Activated CD8-positive, alpha-beta memory T cell treated with anti-CD3 and anti-CD28 coated beads, Interleukin-2, amount 10 ng/mL, durations not matched to agents 7 days and 5 days (primary cell): ENCODE results near the gene GRIN3A. TPM values are rescaled to one million over a fixed set of nuclear protein-coding genes. Genes with fewer than 3 reads are reported as not detected.
"Not testable (repeated sequence)": the region's sequence is repeated elsewhere in the genome, so short reads cannot be mapped to it uniquely, and the experiment has no call there.

Experiments used
- ATAC-seq: fragments of 150-1000 bp; cut with Tn5 transposase; one replicate; pipeline ENCODE4 v1.10.0; 2021; ENCODE audit warnings: moderate library complexity
- CTCF ChIA-PET: fragments of 350-600 bp; sonication (Branson Sonifier 250); formaldehyde crosslinking; loops from one replicate; lab custom pipeline; 2021; ENCODE audit warnings: antibody characterized with exemption; lab: Charles Lee
- DNase-seq: peaks from one replicate; pipeline ENCODE4 v3.0.0-alpha.2; 2020
- H3K27ac Mint-ChIP-seq: one replicate; pipeline ENCODE4 v1.8.0; 2021; ENCODE audit warnings: mild to moderate bottlenecking, mixed read lengths
- H3K27me3 Mint-ChIP-seq: one replicate; pipeline ENCODE4 v1.8.0; 2021; ENCODE audit warnings: mixed read lengths
- H3K36me3 Mint-ChIP-seq: one replicate; pipeline ENCODE4 v1.8.0; 2021; ENCODE audit warnings: mild to moderate bottlenecking, mixed read lengths
- H3K4me1 Mint-ChIP-seq: one replicate; pipeline ENCODE4 v1.8.0; 2021; ENCODE audit warnings: mixed read lengths
- H3K4me3 Mint-ChIP-seq: one replicate; pipeline ENCODE4 v1.8.0; 2021; ENCODE audit warnings: mild to moderate bottlenecking, moderate library complexity, mixed read lengths
- H3K9me3 Mint-ChIP-seq: one replicate; pipeline ENCODE4 v1.8.0; 2022; ENCODE audit warnings: low read depth, mixed read lengths
- total RNA-seq, 2 experiments: library from RNA; stranded (reverse); gene quantifications; one replicate each; pipeline ENCODE4 v1.2.3, GENCODE V29; 2021

Gene GRIN3A
- total RNA-seq, 2 experiments from 2014 or later: not detected

DNA sequence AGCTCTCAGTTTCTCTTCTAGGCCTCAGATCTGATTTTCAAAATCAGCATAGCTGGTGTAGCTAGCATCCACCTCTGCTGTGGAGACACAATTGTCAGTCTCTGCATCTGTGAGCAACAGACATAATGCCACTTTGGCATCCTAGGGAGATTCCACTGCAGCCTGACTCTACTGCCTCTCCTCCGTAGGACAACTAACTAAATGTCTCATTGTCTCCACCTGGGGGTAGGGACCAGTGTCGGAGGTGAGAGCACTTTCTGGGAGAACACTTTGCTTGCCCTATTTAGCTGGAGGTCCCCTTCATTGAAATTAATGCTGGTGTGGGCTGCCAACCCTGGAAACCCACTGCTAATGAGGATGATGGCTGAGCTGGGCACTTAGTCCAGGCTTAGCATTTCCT lies 145.1 kb downstream of the GRIN3A start:
- Mint-ChIP-seq H3K9me3 (no peaks in the 10 kb centered on the region), H3K4me1 (no peaks in the 10 kb centered on the region), H3K36me3 (no peaks in the 10 kb centered on the region), H3K27me3 (peaks cover 2% of the 10 kb centered on the region), H3K27ac (no peak overlapping the region), H3K4me3 (no peak overlapping the region)
- CTCF ChIA-PET: no interaction called here
- DNase-seq (no peak), ATAC-seq (no peak)

DNA sequence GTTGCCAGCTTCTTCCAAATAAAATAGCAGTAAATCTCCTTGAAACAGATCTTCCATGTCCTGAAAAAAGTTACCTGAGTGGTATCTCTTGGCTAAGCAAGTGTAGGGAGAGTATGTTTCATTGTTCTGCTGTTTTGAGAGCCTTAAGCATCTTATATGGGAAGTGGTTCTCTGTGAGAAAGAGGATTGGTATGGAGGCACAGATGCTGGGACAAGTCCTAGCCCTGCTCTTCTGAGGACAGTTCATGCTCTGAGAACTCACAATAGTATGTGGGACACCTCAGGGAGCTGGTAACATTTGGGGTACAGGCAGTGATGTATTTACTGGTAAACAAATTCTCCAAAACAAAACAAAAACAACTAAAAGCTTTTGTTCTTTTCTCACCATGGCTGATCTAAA lies 145.7 kb downstream of the GRIN3A start:
- ATAC-seq: no peak

DNA sequence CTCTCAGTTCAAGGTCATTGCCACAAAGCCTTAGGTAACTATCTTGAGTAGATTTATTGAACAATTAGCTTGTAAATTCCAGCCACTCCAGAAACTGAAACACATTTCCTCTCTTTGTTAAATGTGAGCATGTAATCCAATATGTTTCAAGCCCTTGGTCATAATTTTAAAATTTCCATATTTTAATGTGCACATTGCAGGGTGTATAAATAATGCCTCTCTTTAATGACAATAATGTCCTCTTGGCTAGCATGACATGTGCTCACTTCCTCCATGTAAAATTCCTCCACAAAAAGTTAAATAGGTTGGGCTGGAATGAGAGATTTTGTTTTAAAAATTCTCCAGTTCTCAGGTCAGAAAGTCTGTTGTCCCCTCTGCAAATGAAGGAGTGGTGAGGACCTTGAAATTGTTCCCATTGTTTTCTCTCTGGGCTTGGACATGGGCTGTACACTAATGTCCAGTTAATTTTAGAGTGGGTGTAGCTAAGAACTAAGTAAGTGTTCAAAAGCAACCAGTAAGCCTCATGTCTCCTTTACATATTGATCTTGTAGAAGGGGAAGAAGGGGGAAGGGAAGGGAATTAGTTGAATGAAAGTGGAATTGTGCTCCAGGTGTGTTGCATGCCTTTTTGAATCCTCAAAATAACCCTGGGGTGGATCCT lies 146.5 kb downstream of the GRIN3A start:
- Mint-ChIP-seq H3K27me3 (peaks cover 2% of the 10 kb centered on the region), H3K4me3 (no peak overlapping the region), H3K9me3 (no peaks in the 10 kb centered on the region), H3K36me3 (no peaks in the 10 kb centered on the region), H3K4me1 (peaks cover 3% of the 10 kb centered on the region), H3K27ac (no peak overlapping the region)
- no peak for ATAC-seq
- no peak for DNase-seq
- CTCF ChIA-PET: interaction anchor here (1.5 kb wide), 1 partner anchor 10 kb away, joined by 3 read pairs; no protein-coding TSS in a partner anchor

More for the DNA sequence above, 145.7 kb downstream of the GRIN3A start:
- H3K4me3 Mint-ChIP-seq: no peak overlapping the region
- no peaks in the 10 kb centered on the region for H3K4me1 Mint-ChIP-seq
- no peak overlapping the region for H3K27ac Mint-ChIP-seq
- no peaks in the 10 kb centered on the region for H3K9me3 Mint-ChIP-seq
- peaks cover 2% of the 10 kb centered on the region for H3K27me3 Mint-ChIP-seq
- H3K36me3 Mint-ChIP-seq: no peaks in the 10 kb centered on the region
- no peak for DNase-seq
- CTCF ChIA-PET: interaction anchor here (1.5 kb wide), 1 partner anchor 9 kb away, joined by 3 read pairs; no protein-coding TSS in a partner anchor

DNA sequence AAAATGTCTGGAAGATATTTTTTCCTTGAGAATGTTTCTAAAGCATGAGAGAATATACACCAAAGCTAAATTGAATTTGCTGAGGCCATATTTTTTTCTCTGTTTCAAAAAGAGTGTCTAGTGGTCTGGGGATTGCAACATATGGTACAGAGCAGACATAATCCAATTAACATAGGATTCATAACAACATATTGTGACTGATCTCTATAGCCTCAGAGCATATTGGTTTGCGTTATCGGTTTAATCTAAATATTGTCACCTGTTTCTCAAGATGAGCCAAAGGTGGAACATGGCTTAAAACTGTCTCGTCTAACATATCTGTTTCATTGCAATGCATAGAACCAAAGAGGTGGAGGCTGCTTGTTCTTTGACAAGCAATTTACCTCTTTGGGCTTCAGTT lies 147.5 kb downstream of the GRIN3A start:
- Mint-ChIP-seq H3K4me1 (peaks cover 13% of the 10 kb centered on the region), H3K27me3 (peaks cover 4% of the 10 kb centered on the region), H3K9me3 (no peaks in the 10 kb centered on the region), H3K4me3 (no peak overlapping the region), H3K27ac (no peak overlapping the region), H3K36me3 (no peaks in the 10 kb centered on the region)
- DNase-seq (no peak), ATAC-seq (no peak)
- CTCF ChIA-PET: no interaction called here

DNA sequence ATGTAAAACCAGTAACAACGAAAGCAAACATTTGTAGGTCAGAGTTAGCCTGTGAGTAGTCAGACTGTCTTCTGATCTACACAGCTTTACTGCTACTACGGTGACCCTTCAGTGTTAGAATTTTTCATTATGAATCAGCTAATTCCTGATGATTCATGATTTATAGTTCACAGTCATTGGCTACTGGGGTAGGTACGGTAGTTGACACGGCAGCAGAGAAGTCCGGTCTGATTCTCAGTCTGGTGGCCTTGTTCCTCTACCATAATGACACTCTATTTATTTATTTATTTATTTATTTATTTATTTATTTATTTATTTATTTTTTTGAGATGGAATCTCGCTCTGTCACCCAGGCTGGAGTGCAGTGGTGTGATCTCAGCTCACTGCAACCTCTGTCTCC lies 148.4 kb downstream of the GRIN3A start:
- H3K27ac Mint-ChIP-seq, H3K9me3 Mint-ChIP-seq, DNase-seq, H3K36me3 Mint-ChIP-seq, H3K4me3 Mint-ChIP-seq, H3K27me3 Mint-ChIP-seq, CTCF ChIA-PET: not testable (repeated sequence)
- ATAC-seq: peak; percentile 15
- H3K4me1 Mint-ChIP-seq: peaks cover 16% of the 10 kb centered on the region

DNA sequence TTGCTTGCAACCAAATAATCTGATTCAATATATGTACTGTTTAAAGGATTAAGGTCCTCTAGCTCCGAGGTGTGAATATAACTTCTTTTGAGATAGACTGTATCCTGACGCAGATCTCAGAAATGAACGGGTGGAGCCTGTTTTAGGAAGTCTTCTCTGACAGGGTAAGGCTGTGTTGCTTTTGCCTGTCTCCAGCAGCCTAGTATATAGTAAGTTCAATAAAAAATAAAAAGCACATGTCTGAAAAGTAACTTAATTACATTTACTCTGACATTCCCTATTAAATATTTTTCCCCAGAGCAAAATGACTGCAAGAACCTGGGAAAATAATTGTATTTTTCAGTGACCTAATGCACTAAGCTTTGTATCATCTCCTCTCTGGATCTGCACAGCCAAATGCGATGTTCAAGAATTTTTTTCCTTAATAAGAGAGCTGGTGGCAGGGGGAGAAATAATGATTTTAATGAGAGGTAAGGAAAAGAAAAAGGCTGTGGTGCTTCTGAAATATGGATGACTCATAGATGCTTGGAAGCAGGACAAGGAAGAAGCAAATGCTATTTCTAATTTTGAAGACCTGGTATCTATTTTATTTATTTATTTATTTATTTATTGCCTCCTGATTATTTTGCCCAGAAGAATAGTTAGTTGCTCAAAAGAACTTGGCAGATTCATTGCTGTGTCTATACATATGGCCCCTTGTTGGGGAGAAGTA lies 151.0 kb downstream of the GRIN3A start:
- no peaks in the 10 kb centered on the region for H3K9me3 Mint-ChIP-seq
- H3K36me3 Mint-ChIP-seq: peaks cover 3% of the 10 kb centered on the region
- no peak overlapping the region for H3K27ac Mint-ChIP-seq
- ATAC-seq (no peak), DNase-seq (no peak)
- H3K4me1 Mint-ChIP-seq: peaks cover 16% of the 10 kb centered on the region
- peaks cover 2% of the 10 kb centered on the region for H3K27me3 Mint-ChIP-seq
- no peak overlapping the region for H3K4me3 Mint-ChIP-seq
- CTCF ChIA-PET: no interaction called here

DNA sequence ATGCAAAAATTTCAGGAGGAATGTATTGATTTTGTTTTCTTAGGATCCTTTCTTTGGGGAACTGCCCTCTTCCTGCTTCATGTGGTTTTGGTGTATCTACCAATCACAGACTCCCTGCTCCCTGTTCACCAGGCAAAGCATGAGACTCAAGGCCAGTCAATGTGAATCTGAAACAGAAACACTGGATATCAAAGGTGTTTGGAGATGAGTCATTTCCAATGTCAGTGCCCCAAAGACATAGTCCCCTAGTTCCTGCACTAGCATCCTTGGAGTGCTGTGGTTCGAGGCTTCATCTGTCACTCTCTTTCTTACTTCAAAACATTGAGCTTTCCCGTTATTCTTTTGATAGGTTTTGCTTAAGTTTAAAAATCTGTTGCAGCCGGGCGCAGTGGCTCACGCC lies 151.8 kb downstream of the GRIN3A start:
- CTCF ChIA-PET: no interaction called here
- peaks cover 16% of the 10 kb centered on the region for H3K4me1 Mint-ChIP-seq
- ATAC-seq (peak; percentile 94), DNase-seq (peak; percentile 59)
- no peak overlapping the region for H3K27ac Mint-ChIP-seq
- no peak overlapping the region for H3K4me3 Mint-ChIP-seq
- peaks cover 2% of the 10 kb centered on the region for H3K27me3 Mint-ChIP-seq
- no peaks in the 10 kb centered on the region for H3K9me3 Mint-ChIP-seq
- H3K36me3 Mint-ChIP-seq: peaks cover 3% of the 10 kb centered on the region

DNA sequence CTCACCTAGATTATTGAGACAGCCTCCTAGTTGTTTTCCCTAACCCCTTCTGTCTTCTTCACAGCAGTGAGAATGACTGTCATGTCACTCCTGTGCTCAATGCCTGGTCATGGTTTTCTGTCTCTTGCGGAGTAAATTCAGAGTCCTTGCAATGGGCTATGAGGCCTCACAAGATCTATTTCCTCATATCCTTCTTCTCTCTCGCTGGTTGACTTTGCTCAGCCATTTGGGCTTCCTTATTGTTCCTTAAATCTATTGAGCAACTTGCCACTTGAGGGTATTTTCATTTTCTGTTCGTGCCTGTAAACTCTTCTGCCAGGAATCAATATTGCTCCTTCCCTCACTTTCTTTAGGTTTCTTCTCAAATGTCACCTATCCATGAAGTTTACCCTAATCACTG lies 152.7 kb downstream of the GRIN3A start:
- peaks cover 2% of the 10 kb centered on the region for H3K27me3 Mint-ChIP-seq
- DNase-seq (no peak), ATAC-seq (no peak)
- CTCF ChIA-PET: no interaction called here
- peaks cover 16% of the 10 kb centered on the region for H3K4me1 Mint-ChIP-seq
- peaks cover 3% of the 10 kb centered on the region for H3K36me3 Mint-ChIP-seq
- no peaks in the 10 kb centered on the region for H3K9me3 Mint-ChIP-seq
- H3K27ac Mint-ChIP-seq: no peak overlapping the region
- H3K4me3 Mint-ChIP-seq: no peak overlapping the region

DNA sequence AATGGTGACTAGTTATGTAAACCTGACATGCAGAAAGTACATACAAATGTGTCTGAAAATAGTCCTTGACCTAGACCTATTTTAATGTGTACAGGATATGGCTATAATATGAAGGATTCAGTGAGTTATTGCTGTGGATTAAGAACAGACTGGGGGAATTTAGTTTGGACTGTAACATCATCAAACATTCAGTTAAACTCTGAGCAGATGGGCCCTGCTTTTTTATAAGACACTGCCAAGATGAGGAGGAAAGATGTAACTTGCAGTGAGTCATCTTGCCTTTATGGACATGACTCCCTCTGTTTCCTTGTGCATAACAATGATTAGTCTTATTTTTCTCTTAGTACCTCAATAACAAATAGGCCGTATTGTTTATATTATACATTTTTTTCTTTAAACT lies 155.9 kb downstream of the GRIN3A start:
- Mint-ChIP-seq H3K27me3 (peaks cover 2% of the 10 kb centered on the region), H3K36me3 (peaks cover 3% of the 10 kb centered on the region), H3K27ac (no peak overlapping the region), H3K4me1 (peaks cover 16% of the 10 kb centered on the region), H3K4me3 (no peak overlapping the region), H3K9me3 (no peaks in the 10 kb centered on the region)
- CTCF ChIA-PET: no interaction called here
- DNase-seq (no peak), ATAC-seq (no peak)

DNA sequence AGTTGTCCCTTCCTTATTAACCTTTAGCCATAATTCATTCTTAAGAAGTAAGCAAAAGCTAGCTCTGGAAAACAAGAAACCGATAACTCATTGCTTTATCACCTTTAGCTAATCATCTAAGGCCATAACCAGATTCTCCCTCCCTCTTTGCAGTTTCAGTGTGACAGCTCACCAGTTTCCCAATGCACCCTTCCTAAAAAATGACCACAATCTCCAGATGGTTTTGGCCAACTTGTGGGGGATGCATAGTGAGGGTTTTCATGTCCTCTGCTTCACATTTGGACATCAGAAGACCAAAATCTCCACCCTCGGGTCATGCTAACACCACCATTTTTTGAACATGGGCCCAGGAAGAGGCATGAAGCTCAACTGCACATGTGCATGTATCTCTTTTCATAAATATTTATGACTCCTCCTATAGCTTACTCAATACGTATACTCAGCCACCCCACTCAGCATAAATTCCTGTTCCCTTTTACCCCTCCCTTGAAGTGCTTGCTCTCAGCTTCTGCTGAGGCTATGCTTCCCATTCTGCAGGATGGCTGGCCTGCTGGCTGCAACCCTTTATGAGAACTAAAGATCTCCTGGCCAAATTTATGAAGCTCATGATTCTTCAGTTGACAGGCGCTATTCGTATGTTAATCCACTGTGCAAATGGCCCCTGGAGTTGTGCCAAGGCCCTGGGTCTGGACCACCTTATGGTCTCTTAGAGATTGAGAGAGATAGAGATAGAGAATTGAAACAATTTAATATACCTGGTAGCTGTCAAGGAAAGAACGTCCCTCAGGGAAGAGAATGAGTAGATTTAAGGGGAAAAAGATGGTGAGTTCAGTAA lies 158.5 kb downstream of the GRIN3A start:
- H3K27ac Mint-ChIP-seq: no peak overlapping the region
- no peak overlapping the region for H3K4me3 Mint-ChIP-seq
- H3K36me3 Mint-ChIP-seq: no peaks in the 10 kb centered on the region
- H3K27me3 Mint-ChIP-seq: no peaks in the 10 kb centered on the region
- no peaks in the 10 kb centered on the region for H3K4me1 Mint-ChIP-seq
- ATAC-seq (no peak), DNase-seq (no peak)
- H3K9me3 Mint-ChIP-seq: no peaks in the 10 kb centered on the region
- CTCF ChIA-PET: no interaction called here

DNA sequence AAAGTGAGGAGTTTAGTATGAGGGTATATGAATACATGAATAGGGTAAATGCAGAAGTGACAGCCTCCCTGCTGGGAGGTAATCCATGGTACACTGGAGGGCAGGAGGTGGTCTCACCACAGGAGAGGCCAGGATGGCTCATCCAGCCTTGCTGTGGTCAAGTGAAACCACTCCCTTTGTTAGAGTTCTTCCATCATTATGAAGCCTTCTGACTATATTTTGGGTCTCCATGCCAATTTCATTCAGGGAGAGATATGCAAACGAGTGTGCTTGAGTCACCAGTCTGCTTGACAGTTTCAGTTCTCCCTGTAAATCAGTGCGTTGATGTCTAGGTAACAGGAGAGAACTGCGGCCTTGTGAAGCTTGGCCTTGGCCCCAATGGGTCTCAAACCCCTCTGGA lies 160.1 kb downstream of the GRIN3A start:
- H3K27me3 Mint-ChIP-seq: no peaks in the 10 kb centered on the region
- DNase-seq (no peak), ATAC-seq (no peak)
- peaks cover 1% of the 10 kb centered on the region for H3K36me3 Mint-ChIP-seq
- peaks cover 2% of the 10 kb centered on the region for H3K4me1 Mint-ChIP-seq
- H3K9me3 Mint-ChIP-seq: no peaks in the 10 kb centered on the region
- CTCF ChIA-PET: no interaction called here
- H3K27ac Mint-ChIP-seq: no peak overlapping the region
- no peak overlapping the region for H3K4me3 Mint-ChIP-seq

DNA sequence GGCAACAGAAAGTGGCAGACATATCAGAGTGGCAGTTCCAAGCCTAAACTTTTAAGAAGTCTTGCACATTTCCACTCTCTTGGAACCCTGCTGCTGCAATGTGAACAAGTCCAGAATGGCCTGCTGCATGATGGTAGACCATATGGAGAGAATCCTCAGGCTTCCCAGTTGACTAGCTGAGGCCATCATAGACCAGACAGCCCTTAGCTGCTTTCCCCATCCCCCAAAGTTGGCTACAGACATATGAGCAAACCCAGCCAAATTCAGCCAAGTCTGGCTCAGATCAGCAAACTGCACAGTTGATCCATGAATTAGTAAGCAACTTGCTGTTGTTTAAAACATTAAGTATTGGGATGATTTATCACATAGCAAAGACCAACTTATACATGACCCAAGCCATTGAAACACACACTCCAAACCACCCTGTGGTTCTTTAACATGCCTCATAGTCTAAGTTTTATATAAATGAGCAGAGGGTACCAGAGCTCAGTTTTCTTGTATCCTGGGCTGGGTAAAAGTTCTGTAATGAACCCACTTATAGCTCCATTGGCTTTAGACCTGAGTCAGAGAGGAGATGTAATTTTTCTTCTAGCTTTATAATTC lies 163.6 kb downstream of the GRIN3A start:
- ATAC-seq (no peak), DNase-seq (no peak)
- no peaks in the 10 kb centered on the region for H3K9me3 Mint-ChIP-seq
- H3K27me3 Mint-ChIP-seq: no peaks in the 10 kb centered on the region
- H3K4me3 Mint-ChIP-seq: no peak overlapping the region
- H3K27ac Mint-ChIP-seq: no peak overlapping the region
- H3K4me1 Mint-ChIP-seq: peaks cover 5% of the 10 kb centered on the region
- CTCF ChIA-PET: no interaction called here
- peaks cover 3% of the 10 kb centered on the region for H3K36me3 Mint-ChIP-seq

DNA sequence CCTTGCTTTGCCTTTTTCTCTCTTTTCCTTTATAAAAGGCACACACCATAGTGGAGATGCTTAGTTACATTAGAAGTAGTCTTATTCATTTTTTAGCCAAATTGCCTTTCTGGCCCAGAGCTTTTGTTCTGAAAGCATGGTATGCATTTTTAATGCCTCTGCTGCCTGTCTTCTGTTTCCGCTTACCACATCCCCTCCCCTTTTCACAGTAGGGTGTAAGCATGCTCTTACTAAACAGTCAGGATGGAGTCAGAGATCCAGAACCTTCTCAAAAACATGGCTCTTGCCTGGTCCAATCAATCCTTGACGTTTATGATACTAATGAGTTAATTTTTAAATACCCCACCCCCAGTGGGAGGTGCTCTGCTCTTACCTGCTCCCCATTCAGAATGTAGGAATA lies 166.1 kb downstream of the GRIN3A start:
- H3K27me3 Mint-ChIP-seq: no peaks in the 10 kb centered on the region
- H3K4me1 Mint-ChIP-seq: peaks cover 6% of the 10 kb centered on the region
- no peak overlapping the region for H3K4me3 Mint-ChIP-seq
- ATAC-seq (no peak), DNase-seq (no peak)
- no peak overlapping the region for H3K27ac Mint-ChIP-seq
- CTCF ChIA-PET: no interaction called here
- H3K9me3 Mint-ChIP-seq: no peaks in the 10 kb centered on the region
- H3K36me3 Mint-ChIP-seq: peaks cover 15% of the 10 kb centered on the region
